ENCODE results near the gene MACROD2.

DNA sequence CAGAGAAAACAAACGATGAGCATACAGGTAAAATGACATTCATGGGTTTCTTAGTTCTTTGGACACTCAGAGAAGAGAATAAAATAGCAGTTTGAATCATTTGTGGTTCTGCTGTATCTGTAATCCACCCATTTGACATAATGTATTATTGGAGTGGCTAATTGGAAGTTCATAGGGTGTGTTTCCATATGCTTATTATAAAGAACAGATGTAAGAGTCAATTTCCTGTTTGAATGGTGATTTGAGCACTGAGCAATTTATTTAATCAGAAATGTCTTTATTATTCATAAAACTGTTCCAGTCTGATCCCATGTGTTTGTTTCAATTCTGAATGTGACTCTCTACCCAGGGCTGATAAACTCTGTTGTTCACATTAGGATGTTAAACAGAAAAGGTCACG is 1638.8 kb downstream of the MACROD2 start:
- TF ChIP-seq, protein P1, sequence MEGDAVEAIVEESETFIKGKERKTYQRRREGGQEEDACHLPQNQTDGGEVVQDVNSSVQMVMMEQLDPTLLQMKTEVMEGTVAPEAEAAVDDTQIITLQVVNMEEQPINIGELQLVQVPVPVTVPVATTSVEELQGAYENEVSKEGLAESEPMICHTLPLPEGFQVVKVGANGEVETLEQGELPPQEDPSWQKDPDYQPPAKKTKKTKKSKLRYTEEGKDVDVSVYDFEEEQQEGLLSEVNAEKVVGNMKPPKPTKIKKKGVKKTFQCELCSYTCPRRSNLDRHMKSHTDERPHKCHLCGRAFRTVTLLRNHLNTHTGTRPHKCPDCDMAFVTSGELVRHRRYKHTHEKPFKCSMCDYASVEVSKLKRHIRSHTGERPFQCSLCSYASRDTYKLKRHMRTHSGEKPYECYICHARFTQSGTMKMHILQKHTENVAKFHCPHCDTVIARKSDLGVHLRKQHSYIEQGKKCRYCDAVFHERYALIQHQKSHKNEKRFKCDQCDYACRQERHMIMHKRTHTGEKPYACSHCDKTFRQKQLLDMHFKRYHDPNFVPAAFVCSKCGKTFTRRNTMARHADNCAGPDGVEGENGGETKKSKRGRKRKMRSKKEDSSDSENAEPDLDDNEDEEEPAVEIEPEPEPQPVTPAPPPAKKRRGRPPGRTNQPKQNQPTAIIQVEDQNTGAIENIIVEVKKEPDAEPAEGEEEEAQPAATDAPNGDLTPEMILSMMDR (IDR thresholded peaks at IDR 0.05; ENCODE audit: insufficient read depth, low read depth, low read length): no peak
- no peak for TF ChIP-seq EZH2 (IDR thresholded peaks at IDR 0.05; ENCODE audit: insufficient read depth, low read length)
